ENCODE results near the gene MTHFSD. TPM values are rescaled to one million over a fixed set of nuclear protein-coding genes. Genes with fewer than 3 reads are reported as not detected.

MTHFSD gene
- total and polyA plus RNA-seq, 10 of the 15 experiments (the other 5 are each of a cell fraction or from before 2014, with no cell fraction given), result 2.2 to 24.5 (median 18.1) TPM

- TF ChIP-seq ATF3 (IDR thresholded peaks at IDR 0.05; ENCODE audit: borderline replicate concordance, extremely low read depth, low read depth, low read length) (no peak), ZNF274 (IDR thresholded peaks at IDR 0.05; ENCODE audit: insufficient read depth, insufficient read length) (no peak), HSF1 (IDR thresholded peaks at IDR 0.05; ENCODE audit: low read depth, low read length) (no peak), SMC3 (IDR thresholded peaks at IDR 0.05; ENCODE audit: borderline replicate concordance, low read length) (no peak)
Observed at GRCh38 chr16:86516623-86517003, 38.4 kb downstream of the MTHFSD start (continued).

GRCh38 chr16:86515777-86516622, 39.0 kb downstream of the MTHFSD start:
- intact Hi-C loops (cut with micrococcal nuclease; ENCODE audit: unreplicated experiment), result loop anchor here (10.0 kb wide), 1 partner anchor 471 kb away; no protein-coding TSS in a partner anchor
- no peak for TF ChIP-seq ZBED1 (IDR thresholded peaks at IDR 0.05; ENCODE audit: borderline replicate concordance)
- no peak for TF ChIP-seq BCL11A (IDR thresholded peaks at IDR 0.05; ENCODE audit: low read depth, low read length)
- TF ChIP-seq IRF4 (IDR thresholded peaks at IDR 0.05; ENCODE audit: low read depth, low read length), result no peak
- no peak for TF ChIP-seq CHD2 (IDR thresholded peaks at IDR 0.05; ENCODE audit: borderline replicate concordance, low read depth, low read length)
- no peak for TF ChIP-seq BRCA1 (IDR thresholded peaks at IDR 0.05; ENCODE audit: low read depth, low read length)
- TF ChIP-seq NKRF (conservative IDR thresholded peaks at IDR 0.05), result no peak
- no peak for TF ChIP-seq ESRRA (IDR thresholded peaks at IDR 0.05; ENCODE audit: low read length)
- TF ChIP-seq ZNF207 (IDR thresholded peaks at IDR 0.05; ENCODE audit: borderline replicate concordance), result no peak
- TF ChIP-seq MYC (IDR thresholded peaks at IDR 0.05; ENCODE audit: insufficient read depth, insufficient read length, insufficient replicate concordance, low read length, severe bottlenecking), result no peak
- no peak for TF ChIP-seq CTCF (IDR thresholded peaks at IDR 0.05 in 2 of 3, conservative IDR thresholded peaks at IDR 0.05 in 1 of 3; ENCODE audit: control insufficient read depth in 2 of 3, extremely low read depth in 1 of 3, insufficient read depth in 1 of 3, low read depth in 3 of 3, low read length in 3 of 3)
- TF ChIP-seq EZH2 (IDR thresholded peaks at IDR 0.05; ENCODE audit: borderline replicate concordance, control insufficient read depth, low read depth, low read length), result no peak

More at GRCh38 chr16:86515777-86516622, 39.0 kb downstream of the MTHFSD start:
- DNase-seq (ENCODE audit: low read depth, low spot score), result no peak
- Histone ChIP-seq H3K9me3 (replicated peaks; ENCODE audit: control insufficient read depth, insufficient read depth, low read length) (no peaks in the 10 kb centered on the region), H3K4me2 (ENCODE audit: control insufficient read depth, insufficient read depth) (no peak overlapping the region), H3K36me3 (ENCODE audit: control insufficient read depth in 2 of 2, insufficient read depth in 2 of 2, low read length in 1 of 2) (no peaks in the 10 kb centered on the region), H3K27ac (ENCODE audit: control insufficient read depth, insufficient read depth) (no peak overlapping the region), H3K79me2 (ENCODE audit: control insufficient read depth, insufficient read depth, low read length) (no peaks in the 10 kb centered on the region), H3K27me3 (replicated peaks in 1 of 2; ENCODE audit: control insufficient read depth in 2 of 2, insufficient read depth in 2 of 2, low read length in 1 of 2) (peaks cover 8 to 12% of the 10 kb centered on the region in 2 experiments), H3K4me1 (ENCODE audit: control insufficient read depth, insufficient read depth, low read length) (no peaks in the 10 kb centered on the region), H3K9ac (ENCODE audit: control insufficient read depth, insufficient read depth, low read length) (no peak overlapping the region), H4K20me1 (ENCODE audit: control insufficient read depth, insufficient read depth) (no peaks in the 10 kb centered on the region), H3K4me3 (no peak overlapping the region), H2AFZ (ENCODE audit: control insufficient read depth, low read depth, low read length) (no peak overlapping the region)
- RAD21 ChIA-PET (ENCODE audit: unreplicated experiment), result no interaction called here
- BruUV-seq (replicated peaks), result no TSS peak
- in situ Hi-C loops (cut with MboI), result loop anchor here (5.0 to 10.0 kb wide), 2 partner anchors 444 to 471 kb away; no protein-coding TSS in a partner anchor
- POLR2A ChIA-PET, result interaction anchor here (0.5 kb wide), 1 partner anchor 81 kb away, joined by 4 read pairs; no protein-coding TSS in a partner anchor
- 35% methylated on average over 63 of the region's 64 CpGs for WGBS (ENCODE audit: insufficient coverage, insufficient replicate concordance, low lambda C conversion rate, missing lambda C conversion rate)
- no peak for ATAC-seq
- FAIRE-seq, result no peak
- CTCF ChIA-PET, result interaction anchor here (1.7 to 5.7 kb wide), 3 partner anchors 426 to 695 kb away, joined by 4 to 37 read pairs (median 27); no protein-coding TSS in a partner anchor
- SMC1A ChIA-PET (ENCODE audit: uncharacterized antibody, unreplicated experiment), result no interaction called here

Measured in GM12878 (cell line).